HG02678 (cell line): ENCODE measurements around the gene EPS8L1.

Experiments used
- ATAC-seq: cut with Tn5 transposase; IDR thresholded peaks from one replicate; pipeline ENCODE4 v1.9.1; 2021; ENCODE audit warnings: mild to moderate bottlenecking, moderate library complexity; ENCODE audit not compliant: unreplicated experiment

The EPS8L1 gene

GRCh38 chr19:55079400-55080038 lies 3.9 kb downstream of the EPS8L1 start:
- ATAC-seq, result no peak

GRCh38 chr19:55080121-55080967 lies 4.7 kb downstream of the EPS8L1 start:
- peak; percentile 38 for ATAC-seq

GRCh38 chr19:55080968-55081769 lies 5.5 kb downstream of the EPS8L1 start:
- ATAC-seq, result peak; percentile 71

- ATAC-seq, result no peak
These were observed 6.0 kb downstream of the EPS8L1 start for GRCh38 chr19:55081770-55082019.

GRCh38 chr19:55082020-55082851 lies 6.6 kb downstream of the EPS8L1 start:
- no peak for ATAC-seq

GRCh38 chr19:55083004-55083850 lies 7.6 kb downstream of the EPS8L1 start:
- ATAC-seq, result no peak

GRCh38 chr19:55084416-55084815 lies 8.7 kb downstream of the EPS8L1 start:
- no peak for ATAC-seq

- no peak for ATAC-seq
These were observed 10.4 kb downstream of the EPS8L1 start for GRCh38 chr19:55085923-55086715.

GRCh38 chr19:55086730-55087541 lies 11.3 kb downstream of the EPS8L1 start:
- ATAC-seq, result no peak

GRCh38 chr19:55087542-55087901 lies 11.9 kb downstream of the EPS8L1 start:
- no peak for ATAC-seq

- ATAC-seq, result no peak
These were observed 12.4 kb downstream of the EPS8L1 start for GRCh38 chr19:55088021-55088451.

GRCh38 chr19:55088543-55089341 lies 13.1 kb downstream of the EPS8L1 start:
- ATAC-seq, result no peak

- no peak for ATAC-seq
These were observed 13.8 kb downstream of the EPS8L1 start for GRCh38 chr19:55089342-55089944.

GRCh38 chr19:55090564-55090963 lies 14.9 kb downstream of the EPS8L1 start:
- no peak for ATAC-seq

- ATAC-seq, result no peak
These were observed 15.6 kb downstream of the EPS8L1 start for GRCh38 chr19:55091126-55091910.

GRCh38 chr19:55091955-55092354 lies 16.3 kb downstream of the EPS8L1 start:
- ATAC-seq, result no peak
